H9 (cell line): Measurements from ENCODE around the gene SHISAL2B. TPM values are rescaled to one million over a fixed set of nuclear protein-coding genes. Genes with fewer than 3 reads are reported as not detected.

Experiments
- DNase-seq: peaks from one replicate; pipeline ENCODE4 v3.0.0-alpha.2; 2017
- H2AFZ ChIP-seq: one replicate; pipeline ENCODE4 v1.6.1; 2013; ENCODE audit warnings: mild to moderate bottlenecking, low read length, control low read depth, moderate library complexity
- H2AK5ac ChIP-seq: 2 replicates; pipeline ENCODE4 v1.6.1; 2013; ENCODE audit warnings: low read length, control low read depth, mixed read lengths; ENCODE audit not compliant: insufficient read length
- H2BK120ac ChIP-seq: one replicate; pipeline ENCODE4 v1.6.1; 2013; ENCODE audit warnings: low read depth, mild to moderate bottlenecking, low read length, control low read depth, inconsistent platforms; ENCODE audit not compliant: poor library complexity, severe bottlenecking
- H2BK12ac ChIP-seq: 2 replicates; pipeline ENCODE4 v1.6.1; 2013; ENCODE audit warnings: low read length, control low read depth, mixed read lengths, low read depth; ENCODE audit not compliant: insufficient read length
- H2BK15ac ChIP-seq: 2 replicates; pipeline ENCODE4 v1.6.1; 2013; ENCODE audit warnings: low read depth, low read length, control low read depth
- H2BK20ac ChIP-seq: one replicate; pipeline ENCODE4 v1.6.1; 2013; ENCODE audit warnings: low read depth, mild to moderate bottlenecking, low read length, control low read depth, inconsistent platforms; ENCODE audit not compliant: poor library complexity, severe bottlenecking
- H2BK5ac ChIP-seq: 2 replicates; pipeline ENCODE4 v1.6.1; 2013; ENCODE audit warnings: low read length, control low read depth, mixed read lengths; ENCODE audit not compliant: insufficient read length
- H3K14ac ChIP-seq: 2 replicates; pipeline ENCODE4 v1.6.1; 2013; ENCODE audit warnings: low read length, control low read depth; ENCODE audit not compliant: insufficient read depth
- H3K18ac ChIP-seq: 2 replicates; pipeline ENCODE4 v1.6.1; 2013; ENCODE audit warnings: low read depth, mild to moderate bottlenecking, mixed read lengths, low read length, control low read depth; ENCODE audit not compliant: insufficient read length
- H3K23ac ChIP-seq: 2 replicates; pipeline ENCODE4 v1.6.1; 2013; ENCODE audit warnings: low read length, control low read depth, mixed read lengths, low read depth; ENCODE audit not compliant: insufficient read length
- H3K23me2 ChIP-seq: 2 replicates; pipeline ENCODE4 v1.6.1; 2013; ENCODE audit warnings: low read depth, mild to moderate bottlenecking, mixed read lengths, low read length, control low read depth; ENCODE audit not compliant: insufficient read length, poor library complexity, severe bottlenecking
- H3K27ac ChIP-seq: 2 replicates; pipeline ENCODE4 v1.5.1; 2013; ENCODE audit warnings: low read length, control low read depth, mixed read lengths, low read depth; ENCODE audit not compliant: insufficient read length
- H3K27me3 ChIP-seq: 2 replicates; pipeline ENCODE4 v1.6.1; 2013; ENCODE audit warnings: low read length, control low read depth, inconsistent platforms; ENCODE audit not compliant: insufficient read depth
- H3K4ac ChIP-seq: 2 replicates; pipeline ENCODE4 v1.6.1; 2013; ENCODE audit warnings: low read depth, mild to moderate bottlenecking, control low read depth, inconsistent platforms, low read length, moderate library complexity
- H3K4me1 ChIP-seq: 2 replicates; pipeline ENCODE4 v1.6.1; 2013; ENCODE audit warnings: low read length, control low read depth, inconsistent platforms; ENCODE audit not compliant: insufficient read depth
- H3K4me2 ChIP-seq: 2 replicates; pipeline ENCODE4 v1.6.1; 2013; ENCODE audit warnings: low read length, control low read depth, mixed read lengths; ENCODE audit not compliant: insufficient read length, insufficient read depth
- H3K56ac ChIP-seq: 2 replicates; pipeline ENCODE4 v1.6.1; 2013; ENCODE audit warnings: low read depth, mild to moderate bottlenecking, mixed read lengths, low read length, control low read depth; ENCODE audit not compliant: insufficient read length
- H3K79me1 ChIP-seq: 2 replicates; pipeline ENCODE4 v1.6.1; 2013; ENCODE audit warnings: low read depth, mild to moderate bottlenecking, moderate library complexity, low read length, control low read depth, inconsistent platforms; ENCODE audit not compliant: insufficient read depth, poor library complexity, severe bottlenecking
- H3K79me2 ChIP-seq: 2 replicates; pipeline ENCODE4 v1.6.1; 2013; ENCODE audit warnings: low read length, control low read depth, inconsistent platforms; ENCODE audit not compliant: insufficient read depth
- H3K9ac ChIP-seq: 2 replicates; pipeline ENCODE4 v1.6.1; 2013; ENCODE audit warnings: low read length, control low read depth, mixed read lengths; ENCODE audit not compliant: insufficient read length; ENCODE audit errors: extremely low read depth
- H3K9me3 ChIP-seq: one replicate; pipeline ENCODE4 v1.6.1; 2013; ENCODE audit warnings: low read depth, low read length, inconsistent platforms; ENCODE audit not compliant: control insufficient read depth
- H3T11ph ChIP-seq: one replicate; pipeline ENCODE4 v1.6.1; 2013; ENCODE audit warnings: mild to moderate bottlenecking, low read length, control low read depth, inconsistent platforms
- H4K20me1 ChIP-seq: one replicate; pipeline ENCODE4 v1.6.1; 2013; ENCODE audit not compliant: control insufficient read depth, insufficient read length, insufficient read depth
- H4K5ac ChIP-seq: 2 replicates; pipeline ENCODE4 v1.6.1; 2013; ENCODE audit warnings: low read depth, mild to moderate bottlenecking, mixed read lengths, low read length, control low read depth; ENCODE audit not compliant: insufficient read length
- H4K8ac ChIP-seq: replicated peaks from 2 replicates; pipeline ENCODE4 v1.6.1; 2013; ENCODE audit warnings: low read length, control low read depth, mixed read lengths, low read depth; ENCODE audit not compliant: insufficient read length
- H4K91ac ChIP-seq: 2 replicates; pipeline ENCODE4 v1.6.1; 2013; ENCODE audit warnings: low read depth, mild to moderate bottlenecking, moderate library complexity, mixed read lengths, low read length, control low read depth; ENCODE audit not compliant: insufficient read length
- H3K27ac Mint-ChIP-seq, 3 experiments: 2 replicates in 2 of 3; 3 replicates in 1 of 3; pipeline ENCODE4 v1.8.0; 2020 to 2021; ENCODE audit warnings: mixed read lengths in 3 of 3, mild to moderate bottlenecking in 1 of 3, moderate library complexity in 1 of 3
- H3K27me3 Mint-ChIP-seq: 2 replicates; pipeline ENCODE4 v1.8.0; 2021; ENCODE audit warnings: low read depth, mild to moderate bottlenecking, moderate library complexity, mixed read lengths
- H3K36me3 Mint-ChIP-seq, 3 experiments: 2 replicates in 2 of 3; 3 replicates in 1 of 3; pipeline ENCODE4 v1.8.0; 2020 to 2021; ENCODE audit warnings: low read depth in 3 of 3, mixed read lengths in 3 of 3; ENCODE audit not compliant: insufficient read depth in 1 of 3
- H3K4me1 Mint-ChIP-seq, 2 experiments: 2 replicates each; pipeline ENCODE4 v1.8.0; 2020; ENCODE audit warnings: mixed read lengths in 2 of 2
- H3K4me3 Mint-ChIP-seq, 2 experiments: 2 replicates in 1 of 2; 3 replicates in 1 of 2; pipeline ENCODE4 v1.8.0; 2020 to 2021; ENCODE audit warnings: mild to moderate bottlenecking in 2 of 2, mixed read lengths in 2 of 2, moderate library complexity in 1 of 2
- H3K9me3 Mint-ChIP-seq, 2 experiments: 2 replicates in 1 of 2; 3 replicates in 1 of 2; pipeline ENCODE4 v1.8.0; 2020; ENCODE audit warnings: mild to moderate bottlenecking in 2 of 2, mixed read lengths in 2 of 2, moderate library complexity in 1 of 2
- WGBS: extraction: QIAGEN DNeasy Blood & Tissue Kit; methylation state at CpG from one replicate; pipeline ENCODE4 v1.1.7; 2013; ENCODE audit warnings: missing lambda C conversion rate, low lambda C conversion rate, mixed read lengths; ENCODE audit not compliant: insufficient read length; ENCODE audit errors: extremely low coverage; 5-methylcytosine and 5-hydroxymethylcytosine counted together
- total RNA-seq: library from RNA; stranded (reverse); gene quantifications from 2 replicates; pipeline ENCODE4 v1.2.1, GENCODE V29; 2021
- TF ChIP-seq, protein P1 (sequence below): fragments of 200-600 bp; sonication (generic); conservative IDR thresholded peaks from 3 replicates; pipeline ENCODE4 v1.8.0; 2021; ENCODE audit warnings: antibody characterized with exemption, mild to moderate bottlenecking

Gene SHISAL2B
- total RNA-seq, 1 experiment from 2014 or later = 5.0 TPM

GRCh38 chr5:64655596-64655995 is 34.7 kb upstream of the SHISAL2B start:
- no peak overlapping the region for H4K5ac ChIP-seq
- H3K27me3 ChIP-seq = no peaks in the 10 kb centered on the region
- H3K4me1 ChIP-seq = no peaks in the 10 kb centered on the region
- no peak overlapping the region for H3K56ac ChIP-seq
- H3K9ac ChIP-seq = no peak overlapping the region
- H3K4me1 Mint-ChIP-seq = peaks cover 6% of the 10 kb centered on the region in 2 experiments; a peak in 2 of 4 replicates
- H3K27ac Mint-ChIP-seq = no peak overlapping the region
- WGBS = no CpG with 5 or more reads among the region's 1 CpG
- no peaks in the 10 kb centered on the region for H3K79me1 ChIP-seq
- H2BK12ac ChIP-seq = no peak overlapping the region
- no peaks in the 10 kb centered on the region for H3K27me3 Mint-ChIP-seq
- no peak overlapping the region for H2BK5ac ChIP-seq
- no peak overlapping the region for H3K4ac ChIP-seq
- peaks cover 5 to 7% (median 5%) of the 10 kb centered on the region in 3 experiments; a peak in 5 of 7 replicates for H3K36me3 Mint-ChIP-seq
- H3K9me3 ChIP-seq = no peaks in the 10 kb centered on the region
- H3K14ac ChIP-seq = no peak overlapping the region
- H2BK15ac ChIP-seq = no peak overlapping the region
- no peak overlapping the region for H3K23ac ChIP-seq
- no peak overlapping the region for H4K91ac ChIP-seq
- no peak overlapping the region for H2AK5ac ChIP-seq
- DNase-seq = no peak
- no peaks in the 10 kb centered on the region for H4K20me1 ChIP-seq
- H3K9me3 Mint-ChIP-seq = peaks cover 10 to 16% of the 10 kb centered on the region in 2 experiments
- H2AFZ ChIP-seq = no peak overlapping the region
- no peaks in the 10 kb centered on the region for H3K23me2 ChIP-seq
- no peak overlapping the region for H3K4me3 Mint-ChIP-seq
- H2BK120ac ChIP-seq = no peak overlapping the region
- TF ChIP-seq, protein P1, sequence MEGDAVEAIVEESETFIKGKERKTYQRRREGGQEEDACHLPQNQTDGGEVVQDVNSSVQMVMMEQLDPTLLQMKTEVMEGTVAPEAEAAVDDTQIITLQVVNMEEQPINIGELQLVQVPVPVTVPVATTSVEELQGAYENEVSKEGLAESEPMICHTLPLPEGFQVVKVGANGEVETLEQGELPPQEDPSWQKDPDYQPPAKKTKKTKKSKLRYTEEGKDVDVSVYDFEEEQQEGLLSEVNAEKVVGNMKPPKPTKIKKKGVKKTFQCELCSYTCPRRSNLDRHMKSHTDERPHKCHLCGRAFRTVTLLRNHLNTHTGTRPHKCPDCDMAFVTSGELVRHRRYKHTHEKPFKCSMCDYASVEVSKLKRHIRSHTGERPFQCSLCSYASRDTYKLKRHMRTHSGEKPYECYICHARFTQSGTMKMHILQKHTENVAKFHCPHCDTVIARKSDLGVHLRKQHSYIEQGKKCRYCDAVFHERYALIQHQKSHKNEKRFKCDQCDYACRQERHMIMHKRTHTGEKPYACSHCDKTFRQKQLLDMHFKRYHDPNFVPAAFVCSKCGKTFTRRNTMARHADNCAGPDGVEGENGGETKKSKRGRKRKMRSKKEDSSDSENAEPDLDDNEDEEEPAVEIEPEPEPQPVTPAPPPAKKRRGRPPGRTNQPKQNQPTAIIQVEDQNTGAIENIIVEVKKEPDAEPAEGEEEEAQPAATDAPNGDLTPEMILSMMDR = no peak
- H3K79me2 ChIP-seq = no peaks in the 10 kb centered on the region
- no peak overlapping the region for H3K27ac ChIP-seq
- H3T11ph ChIP-seq = no peak overlapping the region
- no peak overlapping the region for H3K4me2 ChIP-seq
- no peak overlapping the region for H3K18ac ChIP-seq
- no peak overlapping the region for H4K8ac ChIP-seq
- no peak overlapping the region for H2BK20ac ChIP-seq
